ENCODE data around the gene KLK15. TPM values are rescaled to one million over a fixed set of nuclear protein-coding genes. Genes with fewer than 3 reads are reported as not detected.

KLK15 gene
- total and polyA plus RNA-seq, 2 of the 8 experiments (the other 6 are each of a cell fraction or from before 2014, with no cell fraction given) = not detected

DNA sequence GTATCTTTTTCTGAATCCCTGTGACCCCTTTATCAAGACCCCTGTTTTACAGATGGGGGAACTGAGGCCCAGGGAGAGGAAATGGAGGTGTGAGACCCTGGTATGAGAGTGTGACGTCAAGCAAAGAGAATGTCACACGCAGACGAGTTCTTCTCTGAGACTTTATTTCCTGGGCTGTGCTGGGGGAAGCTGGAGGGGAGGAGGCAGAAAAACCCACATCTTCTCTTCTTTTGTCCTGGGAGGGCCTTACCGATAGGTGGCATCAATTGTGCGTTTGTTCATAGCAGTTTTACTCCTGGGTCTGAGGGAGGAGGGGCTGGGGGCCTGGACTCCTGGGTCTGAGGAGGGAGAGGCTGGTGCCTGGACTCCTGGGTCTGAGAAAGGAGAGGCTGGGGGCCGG is 4.9 kb upstream of the KLK15 start (continued):
- no peak for TF ChIP-seq CREB1 (IDR thresholded peaks at IDR 0.05)
- TF ChIP-seq BCL11A (IDR thresholded peaks at IDR 0.05; ENCODE audit: low read depth in 2 of 2, low read length in 2 of 2) = no peak
- TF ChIP-seq NANOG (IDR thresholded peaks at IDR 0.05; ENCODE audit: insufficient read depth, low read depth, low read length, poor library complexity, severe bottlenecking) = no peak
- TF ChIP-seq MAFK (IDR thresholded peaks at IDR 0.05; ENCODE audit: low read depth, low read length) = no peak

All from H1 (cell line).